ENCODE results near the gene RAP2A.

- TF ChIP-seq CTCF (IDR thresholded peaks at IDR 0.05) (no peak), POLR2A (IDR thresholded peaks at IDR 0.05) (no peak)
These were observed 68.2 kb downstream of the RAP2A start for GRCh38 chr13:97502181-97502580.

All from body of pancreas (tissue), 4 donors.